Embryonic facial prominence (tissue), 1 donor: ENCODE measurements around the gene PAX6.
"Not testable (repeated sequence)": the region's sequence is repeated elsewhere in the genome, so short reads cannot be mapped to it uniquely, and the experiment has no call there.

Source experiments
- DNase-seq: peaks from one replicate; pipeline ENCODE4 v3.0.0-alpha.2; 2016; ENCODE audit errors: extremely low spot score

The PAX6 gene

DNA sequence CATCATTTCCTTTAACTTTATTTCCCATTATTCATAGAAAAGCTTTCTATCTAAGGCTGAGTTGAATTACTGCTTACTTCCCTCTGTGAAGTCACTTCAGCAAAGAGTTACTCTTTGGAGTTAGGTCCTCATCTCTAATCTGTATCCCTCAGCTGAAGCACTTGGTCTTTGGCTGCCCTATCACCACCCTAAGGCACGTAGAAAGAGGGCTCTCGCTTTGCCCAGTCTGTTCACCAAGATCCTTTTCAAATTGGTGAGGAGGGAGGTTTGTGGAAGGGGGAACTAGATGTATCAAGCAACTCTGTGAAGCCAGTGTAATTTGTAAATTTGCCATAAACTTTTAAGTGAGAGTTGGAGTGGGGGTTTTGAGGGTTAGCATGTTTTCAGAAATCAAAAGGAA lies 43.4 kb downstream of the PAX6 start:
- DNase-seq: no peak

DNA sequence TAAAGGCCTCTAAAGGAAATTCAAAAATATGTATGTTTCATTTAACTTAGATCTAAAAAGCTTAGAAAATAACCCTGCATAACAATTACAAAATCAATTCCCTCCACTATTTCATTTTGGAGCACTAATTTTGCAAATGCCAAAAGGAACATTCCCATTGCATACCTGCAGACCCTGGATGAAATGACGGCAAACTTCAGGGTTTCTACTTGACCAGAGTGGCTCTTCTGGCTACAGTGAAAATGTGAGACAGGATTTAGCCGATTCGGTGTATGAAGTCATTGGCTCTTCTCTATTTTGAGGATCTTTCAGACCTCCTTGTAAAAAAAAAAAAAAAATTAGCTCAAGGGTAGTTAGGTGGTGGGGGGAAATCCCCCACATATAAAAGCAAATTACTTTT lies 44.1 kb downstream of the PAX6 start:
- DNase-seq: no peak

DNA sequence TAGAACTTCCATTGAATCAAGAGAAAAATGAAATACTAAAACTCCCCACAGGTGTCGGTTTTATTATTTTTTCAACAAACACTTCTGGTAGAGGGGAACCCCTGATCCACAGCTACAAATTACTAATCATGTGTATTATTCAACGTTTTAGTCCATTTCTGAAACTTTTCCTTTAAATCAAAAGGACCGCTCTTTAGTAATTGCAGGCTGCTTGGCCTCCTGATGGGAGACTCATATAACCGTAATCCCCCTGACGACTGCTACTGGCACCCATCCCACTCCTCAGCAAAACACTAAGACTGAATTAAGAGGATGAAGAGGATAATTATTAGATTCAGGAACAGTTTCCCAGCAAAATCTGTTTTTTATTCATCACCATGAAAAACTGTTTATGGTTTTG lies 46.4 kb downstream of the PAX6 start:
- DNase-seq: no peak

DNA sequence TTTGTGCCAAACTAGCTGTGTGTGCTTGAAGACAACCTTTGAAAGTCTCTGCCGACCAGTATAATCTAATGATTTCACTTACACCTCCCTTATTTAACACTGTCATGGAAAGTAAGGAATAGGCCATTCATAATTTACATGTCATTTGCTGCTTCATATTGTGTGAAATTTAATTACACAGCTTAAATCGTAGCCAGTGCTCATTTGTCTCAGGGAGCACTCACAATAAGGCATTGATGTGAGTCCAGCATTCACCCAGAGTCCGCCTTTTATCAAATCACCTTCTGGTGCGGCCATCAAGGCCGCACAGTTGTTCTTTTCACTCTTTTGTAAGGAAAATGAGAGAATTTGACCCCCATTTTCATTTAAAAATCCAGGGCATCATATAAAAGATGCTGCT lies 46.9 kb downstream of the PAX6 start:
- no peak for DNase-seq

DNA sequence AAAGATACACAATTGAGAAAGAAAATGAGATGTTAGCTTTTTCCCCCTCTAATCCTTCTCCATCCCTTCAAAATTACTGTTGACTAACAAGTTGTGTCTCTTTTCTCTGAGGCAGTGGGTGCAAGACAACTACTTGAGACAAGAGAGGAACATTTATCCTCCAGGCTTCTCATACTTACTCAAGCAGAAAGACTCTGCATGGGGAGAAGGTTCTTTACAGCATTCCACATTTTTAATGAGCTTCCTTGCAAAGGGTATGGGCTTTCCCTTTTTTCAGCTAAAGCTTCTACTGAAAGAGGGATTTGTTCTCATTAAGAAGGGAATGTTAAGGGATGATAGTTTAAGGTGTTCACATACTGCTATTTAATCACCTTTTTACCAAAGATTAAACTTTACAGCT lies 47.8 kb downstream of the PAX6 start:
- no peak for DNase-seq

DNA sequence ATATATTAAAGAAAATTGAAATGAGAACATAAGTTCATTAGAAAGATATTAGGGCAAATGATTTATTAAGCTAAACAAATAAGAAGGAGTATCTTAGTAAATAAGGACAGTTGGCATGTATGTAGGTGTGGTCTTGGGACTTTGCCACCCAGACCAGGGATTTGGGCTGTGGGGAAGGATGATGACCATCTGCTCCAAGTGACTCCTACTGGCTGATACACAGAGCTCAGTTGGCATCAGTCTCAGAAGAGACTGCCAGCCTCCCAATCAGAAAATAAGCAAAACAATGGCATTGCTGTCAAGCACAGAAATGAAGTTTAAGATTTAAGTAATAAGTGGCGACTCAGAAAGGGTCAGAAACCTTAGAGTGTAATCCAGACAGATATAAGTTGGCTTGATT lies 49.5 kb downstream of the PAX6 start:
- no peak for DNase-seq

DNA sequence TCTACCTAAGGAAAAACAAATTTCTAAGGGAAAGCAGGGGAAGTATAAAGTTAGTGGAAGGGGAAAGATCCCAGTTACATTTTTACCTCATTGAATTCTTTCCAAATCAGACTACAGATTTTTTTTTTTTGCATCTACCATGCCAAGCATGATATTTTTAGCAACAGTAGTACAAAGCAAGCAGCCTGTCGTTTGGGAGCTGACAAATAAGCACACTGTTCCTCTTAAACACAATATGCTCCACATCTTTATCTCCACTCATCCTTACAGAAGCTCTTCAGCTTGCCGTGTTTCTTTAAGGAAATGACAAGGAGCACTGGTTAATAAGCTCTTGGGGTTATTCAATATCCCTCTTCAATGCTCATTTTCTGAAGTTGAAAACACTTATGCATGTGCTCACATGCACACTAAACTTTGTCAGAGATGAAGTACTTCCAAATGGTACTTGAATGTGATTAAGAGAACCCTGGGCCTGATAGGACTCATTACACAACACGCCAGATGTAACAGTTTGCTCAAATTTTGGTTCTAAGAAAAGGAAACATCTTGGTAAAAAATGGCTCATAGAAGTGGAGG lies 53.8 kb downstream of the PAX6 start:
- no peak for DNase-seq

DNA sequence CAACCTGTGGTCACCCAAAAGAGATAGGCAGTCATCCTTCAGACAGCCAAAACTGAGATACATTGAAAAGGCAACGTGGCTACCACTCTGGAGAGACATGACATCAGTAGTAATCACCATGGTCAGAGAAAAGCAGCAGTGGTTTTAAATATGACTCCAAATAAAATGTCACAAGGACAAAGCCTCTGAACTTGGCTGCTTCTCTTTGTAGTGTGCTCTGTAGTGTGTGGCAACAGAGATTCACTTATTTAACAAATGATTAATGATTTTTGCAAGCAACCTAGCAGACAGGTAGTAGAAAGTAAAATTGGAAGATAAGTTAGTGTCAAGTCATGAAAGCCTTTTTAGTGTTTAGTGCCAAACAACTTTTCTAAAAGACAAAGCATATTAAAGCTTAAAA lies 63.5 kb downstream of the PAX6 start:
- no peak for DNase-seq

DNA sequence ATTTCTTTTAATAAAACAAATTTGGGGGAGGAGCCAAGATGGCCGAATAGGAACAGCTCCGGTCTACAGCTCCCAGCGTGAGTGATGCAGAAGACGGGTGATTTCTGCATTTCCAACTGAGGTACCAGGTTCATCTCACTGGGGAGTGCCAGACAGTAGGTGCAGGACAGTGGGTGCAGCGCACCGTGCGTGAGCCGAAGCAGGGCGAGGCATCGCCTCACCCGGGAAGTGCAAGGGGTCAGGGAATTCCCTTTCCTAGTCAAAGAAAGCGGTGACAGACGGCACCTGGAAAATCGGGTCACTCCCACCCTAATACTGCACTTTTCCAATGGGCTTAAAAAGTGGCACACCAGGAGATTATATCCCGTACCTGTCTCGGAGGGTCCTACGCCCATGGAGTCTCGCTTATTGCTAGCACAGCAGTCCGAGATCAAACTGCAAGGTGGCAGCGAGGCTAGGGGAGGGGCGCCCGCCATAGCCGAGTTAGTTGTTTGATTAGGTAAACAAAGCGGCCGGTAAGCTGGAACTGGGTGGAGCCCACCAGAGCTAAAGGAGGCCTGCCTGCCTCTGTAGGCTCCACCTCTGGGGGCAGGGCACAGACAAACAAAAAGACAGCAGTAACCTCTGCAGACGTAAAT lies 70.3 kb downstream of the PAX6 start:
- not testable (repeated sequence) for DNase-seq

DNA sequence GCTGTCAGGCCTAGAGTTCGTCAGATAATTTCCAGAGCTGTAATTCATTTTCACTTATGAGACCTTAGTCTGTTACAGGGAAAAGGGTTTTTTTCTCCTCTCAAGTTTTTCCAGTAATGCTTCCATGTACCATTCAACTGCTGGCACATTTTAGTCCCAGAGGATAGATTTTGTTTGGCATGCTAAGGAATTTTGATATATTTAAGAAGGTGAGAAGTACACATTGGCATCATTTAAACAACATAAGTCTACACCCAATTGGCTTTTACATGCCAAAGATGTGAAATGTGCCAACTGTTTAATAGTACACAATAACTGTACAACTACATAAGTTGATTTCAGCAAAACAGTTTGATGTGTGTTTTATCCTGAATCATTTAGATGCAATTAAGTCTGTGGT lies 71.0 kb downstream of the PAX6 start:
- DNase-seq: no peak
